ENCODE measurements around the gene ARHGAP5. TPM values are rescaled to one million over a fixed set of nuclear protein-coding genes. Genes with fewer than 3 reads are reported as not detected.

The ARHGAP5 gene
- total RNA-seq, 6 experiments from 2014 or later = 32.0 to 60.5 (median 50.1) TPM

GRCh38 chr14:32142754-32143437 lies 65.8 kb downstream of the ARHGAP5 start:
- WGBS (ENCODE audit: insufficient coverage, low coverage, low lambda C conversion rate, missing lambda C conversion rate) = 95% methylated on average over 7 of the region's 7 CpGs
- intact Hi-C loops (cut with DNase I) = no loop called here
- ATAC-seq (no peak), DNase-seq (no peak)
- H3K27ac ChIP-seq = no peak overlapping the region
- peaks cover 0 to 12% (median 4%) of the 10 kb centered on the region in 4 donors for H3K36me3 ChIP-seq
- no peaks in the 10 kb centered on the region for H3K27me3 ChIP-seq
- no peaks in the 10 kb centered on the region for H3K9me3 ChIP-seq
- H3K4me3 ChIP-seq = no peak overlapping the region
- H3K4me1 ChIP-seq = no peaks in the 10 kb centered on the region
- TF ChIP-seq, protein P1, sequence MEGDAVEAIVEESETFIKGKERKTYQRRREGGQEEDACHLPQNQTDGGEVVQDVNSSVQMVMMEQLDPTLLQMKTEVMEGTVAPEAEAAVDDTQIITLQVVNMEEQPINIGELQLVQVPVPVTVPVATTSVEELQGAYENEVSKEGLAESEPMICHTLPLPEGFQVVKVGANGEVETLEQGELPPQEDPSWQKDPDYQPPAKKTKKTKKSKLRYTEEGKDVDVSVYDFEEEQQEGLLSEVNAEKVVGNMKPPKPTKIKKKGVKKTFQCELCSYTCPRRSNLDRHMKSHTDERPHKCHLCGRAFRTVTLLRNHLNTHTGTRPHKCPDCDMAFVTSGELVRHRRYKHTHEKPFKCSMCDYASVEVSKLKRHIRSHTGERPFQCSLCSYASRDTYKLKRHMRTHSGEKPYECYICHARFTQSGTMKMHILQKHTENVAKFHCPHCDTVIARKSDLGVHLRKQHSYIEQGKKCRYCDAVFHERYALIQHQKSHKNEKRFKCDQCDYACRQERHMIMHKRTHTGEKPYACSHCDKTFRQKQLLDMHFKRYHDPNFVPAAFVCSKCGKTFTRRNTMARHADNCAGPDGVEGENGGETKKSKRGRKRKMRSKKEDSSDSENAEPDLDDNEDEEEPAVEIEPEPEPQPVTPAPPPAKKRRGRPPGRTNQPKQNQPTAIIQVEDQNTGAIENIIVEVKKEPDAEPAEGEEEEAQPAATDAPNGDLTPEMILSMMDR (IDR thresholded peaks at IDR 0.05) = no peak
- TF ChIP-seq POLR2A (IDR thresholded peaks at IDR 0.05) = no peak

DNA sequence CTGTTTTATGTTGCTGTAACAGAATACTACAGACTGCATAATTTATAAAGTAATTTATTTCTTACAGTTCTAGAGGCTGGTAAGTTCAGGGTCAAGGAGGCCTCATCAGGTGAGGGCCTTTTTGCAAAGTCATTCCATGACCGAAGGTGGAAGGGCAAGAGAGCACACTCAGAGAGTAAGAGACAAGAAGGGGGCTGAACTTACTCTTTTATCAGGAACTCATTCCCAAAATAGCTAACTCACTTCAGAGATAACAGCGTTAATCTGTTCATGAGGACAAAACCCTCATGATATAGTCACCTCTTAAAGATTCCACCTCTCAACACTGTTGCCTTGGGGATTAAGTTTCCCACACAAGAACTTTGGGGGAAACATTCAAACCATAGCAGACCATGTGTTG lies 73.3 kb downstream of the ARHGAP5 start:
- H3K36me3 ChIP-seq = peaks cover 0 to 45% (median 19%) of the 10 kb centered on the region in 4 donors

DNA sequence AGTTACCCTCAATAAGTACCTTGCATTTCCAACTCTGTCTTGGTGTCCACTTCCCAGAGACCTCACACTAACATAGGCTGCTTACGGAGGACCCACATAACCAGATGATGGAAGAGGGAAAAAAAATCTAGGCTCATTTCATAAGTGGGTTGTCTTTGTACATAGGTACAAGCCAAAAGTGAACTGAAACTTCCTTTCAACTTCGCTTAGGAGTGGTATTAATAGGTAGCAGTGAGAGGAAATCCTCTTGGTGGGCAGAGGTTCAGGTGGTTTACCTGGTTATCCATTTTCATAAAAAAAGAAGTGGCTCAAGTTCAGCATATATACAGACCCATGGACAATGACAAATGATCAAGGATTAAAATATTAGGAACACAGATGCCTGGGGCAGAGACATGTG lies 88.9 kb downstream of the ARHGAP5 start:
- no peak for ATAC-seq

More for the DNA sequence above, 73.3 kb downstream of the ARHGAP5 start:
- intact Hi-C loops (cut with DNase I) = no loop called here
- H3K9me3 ChIP-seq = no peaks in the 10 kb centered on the region
- 59% methylated on average over 2 of the region's 2 CpGs for WGBS (ENCODE audit: insufficient coverage, low coverage, low lambda C conversion rate, missing lambda C conversion rate)
- ATAC-seq = no peak
- TF ChIP-seq, protein P1 (IDR thresholded peaks at IDR 0.05) = no peak
- TF ChIP-seq POLR2A (IDR thresholded peaks at IDR 0.05) = no peak
- H3K4me3 ChIP-seq = no peak overlapping the region
- H3K27me3 ChIP-seq = no peaks in the 10 kb centered on the region
- H3K4me1 ChIP-seq = no peaks in the 10 kb centered on the region
- DNase-seq = no peak
- no peak overlapping the region for H3K27ac ChIP-seq

GRCh38 chr14:32166924-32167323 lies 89.8 kb downstream of the ARHGAP5 start:
- no peak overlapping the region for H3K4me3 ChIP-seq
- no peaks in the 10 kb centered on the region for H3K27me3 ChIP-seq
- DNase-seq = no peak
- ATAC-seq = no peak
- H3K36me3 ChIP-seq = no peaks in the 10 kb centered on the region
- TF ChIP-seq POLR2A (IDR thresholded peaks at IDR 0.05) = no peak
- TF ChIP-seq, protein P1 (IDR thresholded peaks at IDR 0.05) = no peak
- intact Hi-C loops (cut with DNase I) = no loop called here
- H3K27ac ChIP-seq = no peak overlapping the region
- WGBS (ENCODE audit: insufficient coverage, low coverage, low lambda C conversion rate, missing lambda C conversion rate) = 83% methylated on average over 1 of the region's 1 CpG
- no peaks in the 10 kb centered on the region for H3K4me1 ChIP-seq
- H3K9me3 ChIP-seq = no peaks in the 10 kb centered on the region

More for the DNA sequence above, 88.9 kb downstream of the ARHGAP5 start:
- H3K4me3 ChIP-seq = no peak overlapping the region
- no peaks in the 10 kb centered on the region for H3K9me3 ChIP-seq
- intact Hi-C loops (cut with DNase I) = no loop called here
- H3K4me1 ChIP-seq = no peaks in the 10 kb centered on the region
- no peak for DNase-seq
- H3K27me3 ChIP-seq = no peaks in the 10 kb centered on the region
- TF ChIP-seq, protein P1 (IDR thresholded peaks at IDR 0.05) = no peak
- TF ChIP-seq POLR2A (IDR thresholded peaks at IDR 0.05) = no peak
- no peaks in the 10 kb centered on the region for H3K36me3 ChIP-seq
- 72% methylated on average over 2 of the region's 2 CpGs for WGBS (ENCODE audit: insufficient coverage, low coverage, low lambda C conversion rate, missing lambda C conversion rate)
- H3K27ac ChIP-seq = no peak overlapping the region
